ENCODE results near the gene FOXP1. TPM values are rescaled to one million over a fixed set of nuclear protein-coding genes. Genes with fewer than 3 reads are reported as not detected.
A peak's percentile ranks its signal among the peaks of the same experiment; 100 is the strongest.

The FOXP1 gene
- total and polyA plus RNA-seq, 8 donors = 13.4 to 74.1 (median 44.1) TPM

DNA sequence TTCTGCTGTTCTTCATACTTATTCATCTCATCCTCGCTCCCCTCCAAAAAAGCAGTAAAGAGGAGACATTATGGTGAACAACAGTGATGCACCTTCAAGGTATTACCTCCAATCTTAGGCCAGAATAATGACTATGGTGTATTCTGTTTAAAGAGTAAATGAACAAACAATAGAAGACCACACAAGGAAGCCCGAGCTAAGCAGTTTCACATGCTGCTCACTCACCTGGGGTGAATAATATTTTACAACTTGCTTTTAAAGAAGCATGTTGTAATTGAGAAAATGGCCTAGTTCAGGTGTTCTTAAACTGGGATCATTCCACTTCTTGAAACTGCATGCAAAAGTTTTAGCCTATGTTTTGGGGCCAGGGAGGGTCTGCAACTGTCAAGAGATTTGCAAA lies 581.2 kb downstream of the FOXP1 start:
- H3K4me1 ChIP-seq = peaks cover 3 to 23% (median 12%) of the 10 kb centered on the region in 3 donors
- no peak for ATAC-seq
- no peak for FAIRE-seq

DNA sequence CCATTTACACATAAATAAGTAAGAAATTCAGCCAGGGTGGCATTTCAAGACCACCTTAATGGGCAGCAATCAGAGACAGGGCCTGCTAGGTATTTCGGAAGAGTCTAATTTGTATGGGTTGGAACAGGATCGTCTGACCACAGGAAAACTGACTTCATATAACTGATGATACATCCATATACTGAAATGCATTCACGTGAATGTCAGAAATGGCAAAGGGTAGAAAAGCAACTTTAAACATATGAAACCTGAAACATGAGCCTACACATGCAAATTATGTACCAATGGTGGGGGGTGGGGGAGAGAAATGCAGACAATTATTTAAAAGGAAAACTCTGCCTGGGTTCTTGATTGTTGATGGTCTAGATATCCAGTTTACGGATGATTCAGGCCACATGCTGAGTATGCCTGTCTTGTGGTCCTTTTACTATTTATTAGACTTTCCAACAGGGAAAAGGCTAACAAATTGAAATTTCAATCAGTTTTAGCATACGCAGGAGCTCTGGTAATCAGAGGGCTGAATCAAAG lies 582.2 kb downstream of the FOXP1 start:
- Histone ChIP-seq H3K27ac (no peak overlapping the region), H3K4me3 (no peak overlapping the region), H3K4me1 (peaks cover 0 to 15% (median 3%) of the 10 kb centered on the region in 3 donors), H3K36me3 (no peaks in the 10 kb centered on the region), H3K27me3 (no peaks in the 10 kb centered on the region), H3K9me3 (no peaks in the 10 kb centered on the region)
- WGBS, 2 donors = 88 to 93% methylated on average over 5 of the region's 5 CpGs
- ATAC-seq (no peak), FAIRE-seq (no peak), DNase-seq (no peak)
- intact Hi-C loops (cut with DNase I) = loop anchor here in 2 of 3 donors (10.0 kb wide), 2 partner anchors 63 to 583 kb away; partner anchors contain the start of gene FOXP1 (in 1 of the 2)
- TF ChIP-seq, protein P1, sequence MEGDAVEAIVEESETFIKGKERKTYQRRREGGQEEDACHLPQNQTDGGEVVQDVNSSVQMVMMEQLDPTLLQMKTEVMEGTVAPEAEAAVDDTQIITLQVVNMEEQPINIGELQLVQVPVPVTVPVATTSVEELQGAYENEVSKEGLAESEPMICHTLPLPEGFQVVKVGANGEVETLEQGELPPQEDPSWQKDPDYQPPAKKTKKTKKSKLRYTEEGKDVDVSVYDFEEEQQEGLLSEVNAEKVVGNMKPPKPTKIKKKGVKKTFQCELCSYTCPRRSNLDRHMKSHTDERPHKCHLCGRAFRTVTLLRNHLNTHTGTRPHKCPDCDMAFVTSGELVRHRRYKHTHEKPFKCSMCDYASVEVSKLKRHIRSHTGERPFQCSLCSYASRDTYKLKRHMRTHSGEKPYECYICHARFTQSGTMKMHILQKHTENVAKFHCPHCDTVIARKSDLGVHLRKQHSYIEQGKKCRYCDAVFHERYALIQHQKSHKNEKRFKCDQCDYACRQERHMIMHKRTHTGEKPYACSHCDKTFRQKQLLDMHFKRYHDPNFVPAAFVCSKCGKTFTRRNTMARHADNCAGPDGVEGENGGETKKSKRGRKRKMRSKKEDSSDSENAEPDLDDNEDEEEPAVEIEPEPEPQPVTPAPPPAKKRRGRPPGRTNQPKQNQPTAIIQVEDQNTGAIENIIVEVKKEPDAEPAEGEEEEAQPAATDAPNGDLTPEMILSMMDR (IDR thresholded peaks at IDR 0.05) = no peak

More for the DNA sequence above, 581.2 kb downstream of the FOXP1 start:
- Histone ChIP-seq H3K9me3 (no peaks in the 10 kb centered on the region), H3K27ac (no peak overlapping the region), H3K4me3 (no peak overlapping the region), H3K27me3 (no peaks in the 10 kb centered on the region), H3K36me3 (no peaks in the 10 kb centered on the region)
- TF ChIP-seq, protein P1 (IDR thresholded peaks at IDR 0.05) = no peak
- 88 to 97% methylated on average over 2 of the region's 2 CpGs for WGBS, 2 donors
- no peak for DNase-seq
- intact Hi-C loops (cut with DNase I) = loop anchor here in 2 of 3 donors (10.0 kb wide), 2 partner anchors 63 to 583 kb away; partner anchors contain the start of gene FOXP1 (in 1 of the 2)

DNA sequence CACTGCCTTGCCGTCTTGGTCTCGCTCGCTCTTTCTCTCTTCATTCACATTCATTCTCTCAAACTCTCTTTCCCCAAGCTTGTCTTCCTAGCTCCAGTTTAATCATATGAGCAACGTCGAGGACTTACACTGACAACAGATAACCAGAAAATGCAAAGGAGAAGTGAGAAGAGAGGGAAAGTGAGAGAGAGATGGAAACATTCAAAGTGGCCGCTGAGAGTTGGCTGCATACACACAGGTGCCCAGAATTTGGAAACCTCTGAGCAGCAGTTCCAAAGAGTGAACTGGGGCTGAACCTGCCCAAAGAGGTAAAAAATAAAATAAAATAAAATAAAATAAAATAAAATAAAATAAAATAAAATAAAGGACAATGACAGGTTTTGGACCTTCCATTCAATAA lies 583.0 kb downstream of the FOXP1 start:
- WGBS, 2 donors = 87 to 90% methylated on average over 6 of the region's 6 CpGs
- H3K9me3 ChIP-seq = no peaks in the 10 kb centered on the region
- peaks cover 0 to 6% (median 0%) of the 10 kb centered on the region in 3 donors for H3K4me1 ChIP-seq
- intact Hi-C loops (cut with DNase I) = loop anchor here in 2 of 3 donors (10.0 kb wide), 2 partner anchors 64 to 584 kb away; partner anchors contain the start of gene FOXP1 (in 1 of the 2)
- H3K27ac ChIP-seq = no peak overlapping the region
- ATAC-seq (no peak), FAIRE-seq (no peak), DNase-seq (no peak)
- H3K4me3 ChIP-seq = no peak overlapping the region
- no peaks in the 10 kb centered on the region for H3K36me3 ChIP-seq
- TF ChIP-seq, protein P1 (IDR thresholded peaks at IDR 0.05) = no peak
- no peaks in the 10 kb centered on the region for H3K27me3 ChIP-seq

DNA sequence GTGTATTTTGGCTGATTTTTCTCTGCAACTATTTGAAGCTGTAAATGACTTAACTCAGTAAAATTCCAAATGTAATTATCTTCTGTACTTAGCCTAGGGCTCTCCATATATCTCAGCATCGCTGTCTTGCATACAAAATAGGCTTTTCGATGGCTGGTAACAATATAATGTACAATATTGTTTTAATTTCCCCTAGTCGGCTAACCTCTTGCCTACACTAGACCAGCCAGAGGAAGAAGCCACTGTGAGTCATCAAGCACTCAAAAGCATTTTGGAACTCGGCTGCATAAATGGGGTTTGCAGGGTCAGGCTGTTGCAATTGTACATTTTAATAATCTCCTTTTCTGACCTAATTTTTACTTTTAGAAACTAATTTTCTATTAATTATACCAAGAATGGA lies 583.8 kb downstream of the FOXP1 start:
- ATAC-seq (peak in 2 of 4 donors; percentile 37 to 54), DNase-seq (no peak), FAIRE-seq (no peak)
- Histone ChIP-seq H3K4me1 (peaks cover 0 to 5% (median 0%) of the 10 kb centered on the region in 3 donors), H3K27ac (no peak overlapping the region), H3K4me3 (no peak overlapping the region), H3K9me3 (no peaks in the 10 kb centered on the region), H3K27me3 (no peaks in the 10 kb centered on the region), H3K36me3 (no peaks in the 10 kb centered on the region)
- intact Hi-C loops (cut with DNase I) = loop anchor here in 2 of 3 donors (10.0 kb wide), 2 partner anchors 65 to 585 kb away; partner anchors contain the start of gene FOXP1 (in 1 of the 2)
- WGBS, 2 donors = 76 to 88% methylated on average over 4 of the region's 4 CpGs
- TF ChIP-seq, protein P1 (IDR thresholded peaks at IDR 0.05) = no peak

DNA sequence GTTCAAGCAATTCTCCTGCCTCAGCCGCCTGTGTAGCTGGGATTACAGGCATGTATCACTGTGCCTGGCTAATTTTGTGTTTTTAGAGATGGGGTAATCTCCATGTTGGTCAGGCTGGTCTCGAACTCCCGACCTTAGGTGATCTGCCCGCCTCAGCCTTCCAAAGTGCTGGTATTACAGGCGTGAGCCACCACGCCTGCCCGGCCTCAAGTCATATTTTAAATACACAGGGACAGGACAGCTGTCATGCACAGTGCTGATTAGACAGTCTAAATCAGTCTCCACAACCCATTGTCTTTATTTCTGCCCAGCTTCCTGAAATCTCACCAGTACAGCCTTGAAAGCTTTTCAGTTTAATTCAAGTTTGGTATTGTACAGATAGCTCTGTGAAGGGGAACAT lies 587.4 kb downstream of the FOXP1 start:
- Histone ChIP-seq H3K36me3 (peaks cover 0 to 6% (median 0%) of the 10 kb centered on the region in 3 donors), H3K4me1 (no peaks in the 10 kb centered on the region), H3K27me3 (no peaks in the 10 kb centered on the region), H3K9me3 (no peaks in the 10 kb centered on the region), H3K27ac (no peak overlapping the region), H3K4me3 (no peak overlapping the region)
- ATAC-seq (no peak), DNase-seq (no peak), FAIRE-seq (no peak)
- intact Hi-C loops (cut with DNase I) = no loop called here
- WGBS, 2 donors = 96 to 97% methylated on average over 7 of the region's 7 CpGs
- TF ChIP-seq, protein P1 (IDR thresholded peaks at IDR 0.05) = no peak
